NAMALWA (cell line): ENCODE measurements around the gene P2RX7.
"Not testable (repeated sequence)": the region's sequence is repeated elsewhere in the genome, so short reads cannot be mapped to it uniquely, and the experiment has no call there.

ENCODE experiments used
- DNase-seq: peaks from one replicate; pipeline ENCODE4 v3.0.0-alpha.2; 2015; ENCODE audit warnings: low spot score

Gene P2RX7

GRCh38 chr12:121135320-121135719 is 2.6 kb downstream of the P2RX7 start:
- DNase-seq, result no peak

DNA sequence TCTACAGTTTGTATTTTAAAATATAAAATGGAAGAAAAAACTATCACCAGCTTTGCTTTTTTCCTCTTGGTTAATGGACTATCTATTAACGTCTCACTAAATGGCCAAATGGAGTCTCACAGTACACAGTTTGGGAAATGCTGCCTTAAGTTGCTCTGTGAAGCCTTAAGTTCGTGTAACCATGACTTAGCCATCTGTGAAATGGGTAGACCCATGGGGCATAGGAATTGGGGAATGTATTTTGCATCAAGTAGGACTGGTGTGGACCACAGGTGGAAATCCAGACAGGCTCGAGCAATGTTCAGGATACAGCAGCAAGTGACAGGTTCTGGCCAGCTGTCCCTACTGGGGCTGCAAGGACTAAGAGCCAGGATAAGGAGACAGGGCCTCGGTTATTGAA is 4.8 kb downstream of the P2RX7 start:
- DNase-seq, result no peak

- no peak for DNase-seq
These were observed 5.6 kb downstream of the P2RX7 start for GRCh38 chr12:121138284-121138683.

DNA sequence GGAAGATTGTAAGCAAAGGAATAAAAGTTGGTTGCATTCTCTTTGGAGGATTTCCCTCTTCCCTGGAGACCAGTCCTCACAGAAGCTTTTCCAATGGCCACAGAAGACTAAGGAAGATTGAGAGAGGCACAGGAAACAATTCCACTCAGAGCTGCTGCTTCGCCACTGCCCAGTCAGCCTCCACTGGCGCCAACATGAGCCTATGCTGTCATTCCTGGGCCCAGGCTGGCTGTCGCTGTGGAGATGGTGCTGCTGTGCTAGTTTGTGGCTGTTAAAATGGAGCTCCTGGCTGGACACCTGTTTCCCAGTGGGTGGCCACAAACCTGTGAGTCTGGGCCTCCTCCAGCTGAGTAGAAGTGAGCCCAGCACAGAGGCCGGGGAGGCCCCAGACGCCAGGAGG is 6.6 kb downstream of the P2RX7 start:
- no peak for DNase-seq

- no peak for DNase-seq
These were observed 9.7 kb downstream of the P2RX7 start for GRCh38 chr12:121142171-121142950.

GRCh38 chr12:121144416-121144914 is 11.8 kb downstream of the P2RX7 start:
- no peak for DNase-seq

DNA sequence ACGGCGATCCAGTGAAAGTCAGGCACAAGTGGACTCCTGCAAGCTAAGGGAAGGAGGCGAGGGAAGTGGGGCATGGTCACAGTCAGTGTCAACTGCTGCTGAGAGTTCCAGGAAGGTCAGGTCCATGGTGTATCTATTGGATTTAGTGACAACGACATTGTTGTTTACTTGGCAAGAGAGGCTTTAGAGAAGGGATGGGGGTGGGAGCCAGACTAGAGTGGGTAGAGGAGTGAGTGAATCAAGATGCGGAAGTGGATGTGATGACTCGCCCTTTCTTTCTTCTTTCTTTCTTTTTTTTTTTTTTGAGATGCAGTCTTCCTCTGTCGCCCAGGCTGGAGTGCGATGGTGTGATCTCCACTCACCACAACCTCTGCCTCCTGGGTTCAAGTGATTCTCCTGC is 12.5 kb downstream of the P2RX7 start:
- no peak for DNase-seq

- DNase-seq, result not testable (repeated sequence)
These were observed 16.6 kb downstream of the P2RX7 start for GRCh38 chr12:121149289-121149688.

- no peak for DNase-seq
These were observed 22.2 kb downstream of the P2RX7 start for GRCh38 chr12:121154793-121155375.

DNA sequence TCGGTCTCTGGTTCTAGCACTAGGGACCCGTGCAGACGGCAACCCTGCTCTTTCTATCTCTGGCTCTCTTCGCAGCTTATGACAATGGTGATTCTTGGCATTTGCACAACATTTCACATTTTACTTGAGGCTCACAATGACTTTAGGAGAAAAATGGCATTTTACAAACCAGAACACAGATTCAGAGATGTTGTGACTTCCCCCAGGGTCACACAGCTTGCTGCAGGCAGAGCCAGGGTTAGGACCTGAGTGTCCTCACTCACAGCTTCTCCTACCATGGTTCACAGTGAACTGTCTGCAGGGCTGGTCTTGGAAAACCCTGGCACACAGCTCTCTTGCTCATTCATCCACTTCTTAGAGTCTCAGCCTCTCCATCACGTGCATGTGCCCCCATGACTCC is 23.7 kb downstream of the P2RX7 start:
- DNase-seq, result no peak

GRCh38 chr12:121158085-121158484 is 25.4 kb downstream of the P2RX7 start:
- no peak for DNase-seq

- not testable (repeated sequence) for DNase-seq
These were observed 26.2 kb downstream of the P2RX7 start for GRCh38 chr12:121158728-121159351.

DNA sequence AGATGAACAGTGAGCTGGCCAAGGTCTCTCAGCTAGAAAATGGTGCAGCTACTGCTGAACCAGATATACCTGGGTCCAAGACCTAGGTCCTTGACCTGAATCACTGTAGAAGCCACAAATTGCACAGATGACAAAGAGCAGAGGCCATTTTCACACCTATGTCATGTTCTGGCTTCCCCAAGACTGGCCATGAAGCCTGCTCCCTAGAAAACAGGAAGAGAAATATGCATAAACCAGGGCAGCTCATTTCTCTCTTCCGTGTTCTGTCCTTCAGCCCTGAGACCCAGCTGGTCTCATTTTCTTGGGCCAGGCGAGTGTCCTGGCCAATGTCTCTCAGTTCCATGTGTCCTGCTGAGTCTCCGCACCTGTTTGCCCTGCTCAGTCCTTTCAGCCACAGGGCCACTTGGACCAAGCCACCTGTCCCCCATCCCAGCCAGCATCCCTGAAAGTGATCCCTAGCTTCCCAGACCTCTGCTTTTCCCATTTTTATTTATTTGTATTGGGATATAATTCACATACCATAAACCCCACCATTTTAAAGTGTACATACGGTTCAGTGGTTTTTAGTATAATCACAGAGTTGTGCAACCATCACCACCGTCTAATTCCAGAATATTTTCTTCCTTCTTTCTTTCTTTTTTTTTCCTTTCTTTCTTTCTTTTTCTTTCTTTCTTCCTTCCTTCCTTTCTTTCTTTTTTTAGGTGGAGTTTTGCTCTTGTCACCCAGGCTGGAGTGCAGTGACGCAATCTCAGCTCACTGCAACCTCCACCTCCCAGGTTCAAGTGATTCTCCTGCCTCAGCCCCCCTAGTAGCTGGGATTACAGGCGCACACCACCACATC is 27.0 kb downstream of the P2RX7 start:
- no peak for DNase-seq

DNA sequence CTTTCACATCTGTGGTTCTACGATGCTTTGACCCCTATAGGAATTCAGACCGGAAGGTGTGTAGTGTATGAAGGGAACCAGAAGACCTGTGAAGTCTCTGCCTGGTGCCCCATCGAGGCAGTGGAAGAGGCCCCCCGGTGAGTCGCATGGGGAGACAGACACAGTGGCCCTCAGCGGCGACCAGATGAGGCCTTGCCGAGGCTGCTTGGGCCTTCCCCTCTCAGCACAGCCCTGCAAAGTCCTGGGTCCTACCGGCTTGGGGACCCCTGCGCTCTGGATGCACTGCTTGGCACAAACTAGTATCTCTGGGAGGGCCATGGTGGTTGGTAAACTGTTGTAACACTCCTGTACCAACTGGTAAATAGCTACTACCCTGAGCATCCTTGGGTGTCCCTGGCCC is 29.7 kb downstream of the P2RX7 start:
- no peak for DNase-seq

GRCh38 chr12:121162985-121163384 is 30.3 kb downstream of the P2RX7 start:
- no peak for DNase-seq

GRCh38 chr12:121164839-121165238 is 32.2 kb downstream of the P2RX7 start:
- DNase-seq, result not testable (repeated sequence)

DNA sequence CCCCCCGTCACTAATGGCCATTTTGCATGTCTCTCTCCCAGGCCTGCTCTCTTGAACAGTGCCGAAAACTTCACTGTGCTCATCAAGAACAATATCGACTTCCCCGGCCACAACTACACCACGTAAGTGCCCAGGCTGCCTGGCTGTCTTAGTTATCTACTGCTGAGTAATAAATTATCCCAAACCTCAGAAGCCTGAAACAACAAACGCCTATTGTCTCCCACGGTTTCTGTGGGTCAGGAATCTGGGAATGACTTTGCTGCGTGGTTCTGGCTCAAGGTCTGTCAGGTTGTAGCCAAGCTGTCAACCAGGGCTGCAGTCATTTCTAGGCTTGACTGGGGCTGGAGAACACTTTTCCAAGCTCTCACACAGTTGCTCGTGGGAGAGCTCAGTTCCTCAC is 32.6 kb downstream of the P2RX7 start:
- no peak for DNase-seq

DNA sequence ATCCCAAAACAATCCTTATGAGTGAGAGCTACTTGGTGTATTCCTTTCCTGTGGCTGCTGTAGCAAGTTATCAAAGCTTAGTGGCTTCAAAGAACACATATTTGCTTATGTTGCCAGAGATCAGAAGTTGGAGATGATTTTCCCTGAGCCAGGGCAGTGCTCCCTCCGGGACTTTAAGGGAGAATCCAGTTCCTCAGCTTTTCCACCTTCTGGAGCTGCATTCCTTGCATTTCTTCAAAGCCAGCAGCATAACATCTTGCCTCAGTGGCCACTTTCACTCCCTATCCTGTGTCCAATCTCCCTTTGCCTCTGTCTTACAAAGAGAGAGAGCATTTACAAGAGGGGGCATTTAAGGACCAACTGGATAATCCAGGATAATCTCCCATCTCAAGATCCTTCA is 33.7 kb downstream of the P2RX7 start:
- no peak for DNase-seq

DNA sequence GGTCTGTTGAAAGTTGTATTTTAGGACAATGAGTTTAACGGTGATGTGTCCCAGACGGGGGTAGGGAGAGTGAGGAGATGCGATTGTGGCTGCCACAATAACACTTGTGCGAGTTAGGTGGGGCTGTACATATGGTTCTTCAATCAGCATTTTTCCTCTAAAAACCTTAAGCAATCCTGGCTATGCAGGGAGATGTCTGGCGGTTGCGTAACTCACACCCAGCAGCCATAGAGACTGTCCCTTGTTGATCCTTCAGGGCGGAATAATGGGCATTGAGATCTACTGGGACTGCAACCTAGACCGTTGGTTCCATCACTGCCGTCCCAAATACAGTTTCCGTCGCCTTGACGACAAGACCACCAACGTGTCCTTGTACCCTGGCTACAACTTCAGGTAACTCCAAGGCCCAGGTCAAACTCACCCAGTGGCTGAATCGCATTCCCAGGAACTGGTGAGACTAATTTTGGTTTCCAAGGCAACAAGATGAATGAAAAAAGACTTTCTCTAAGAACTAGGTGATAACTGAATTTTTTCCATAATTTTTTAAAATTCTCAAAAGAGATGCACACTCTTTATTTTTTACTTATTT is 34.6 kb downstream of the P2RX7 start:
- DNase-seq, result no peak

- no peak for DNase-seq
These were observed 35.3 kb downstream of the P2RX7 start for GRCh38 chr12:121167951-121168350.

- DNase-seq, result no peak
These were observed 37.5 kb downstream of the P2RX7 start for GRCh38 chr12:121170151-121170550.
